Prostate gland (tissue), 2 donors: ENCODE measurements around the gene ZC2HC1C. TPM values are rescaled to one million over a fixed set of nuclear protein-coding genes. Genes with fewer than 3 reads are reported as not detected.

Experiments used
- DNase-seq: peaks from one replicate; pipeline ENCODE4 v3.0.0-alpha.2; 2019; ENCODE audit warnings: low spot score
- H3K27ac ChIP-seq, 2 donors: fragments of 200-600 bp; sonication (generic); 2 replicates each; pipeline ENCODE4 v1.5.1; 2017 to 2019
- H3K27me3 ChIP-seq: fragments of 200-600 bp; sonication (generic); replicated peaks from 2 replicates; pipeline ENCODE4 v1.5.1; 2019; ENCODE audit not compliant: insufficient read depth
- H3K36me3 ChIP-seq, 2 donors: fragments of 200-600 bp; sonication (generic); 1 replicate in 1 of 2; 2 replicates in 1 of 2; pipeline versions ENCODE4 v1.5.1 to v1.8.1; 2017 to 2019
- H3K4me1 ChIP-seq: fragments of 200-600 bp; sonication (generic); replicated peaks from 2 replicates; pipeline ENCODE4 v1.5.1; 2019
- H3K4me3 ChIP-seq, 2 donors: fragments of 200-600 bp; sonication (generic); 2 replicates each; pipeline ENCODE4 v1.5.1; 2017 to 2019
- H3K9me3 ChIP-seq: fragments of 200-600 bp; sonication (generic); 2 replicates; pipeline ENCODE4 v1.5.1; 2017
- CTCF ChIP-seq, 4 experiments: fragments of 200-600 bp in 2 of 4; fragments of 450-650 bp in 2 of 4; sonication (generic) in 2 of 4; IDR thresholded peaks; 1 replicate in 3 of 4; 2 replicates in 1 of 4; pipeline ENCODE4 v1.5.1; 2016 to 2019; ENCODE audit warnings: antibody characterized with exemption in 4 of 4, mild to moderate bottlenecking in 2 of 4, moderate library complexity in 2 of 4
- POLR2A ChIP-seq: fragments of 450-650 bp; IDR thresholded peaks from one replicate; pipeline ENCODE4 v1.6.1; 2016; ENCODE audit warnings: antibody characterized with exemption, mild to moderate bottlenecking
- POLR2AphosphoS5 ChIP-seq: sonication (generic); formaldehyde crosslinking; IDR thresholded peaks from one replicate; pipeline ENCODE4 v1.6.1; 2017; ENCODE audit warnings: antibody characterized with exemption
- WGBS: methylation state at CpG from one replicate; pipeline ENCODE4 v1.1.5; 2018; 5-methylcytosine and 5-hydroxymethylcytosine counted together
- intact Hi-C: fragments of 100-400 bp; cut with DNase I; formaldehyde crosslinking; loops from one replicate; pipeline ENCODE4 v1.14.2; 2022
- total RNA-seq, 2 donors: library from RNA; depleted of rRNA; stranded (reverse); fragments of >200 nt; gene quantifications; one replicate each; pipeline ENCODE4 v1.1.0, GENCODE V29; 2016

ZC2HC1C gene
- total RNA-seq, 2 donors from 2014 or later: 1.8 to 19.4 TPM

- Histone ChIP-seq H3K4me3 (peak within 1 kb of the TSS; percentile 60 to 74), H3K27ac (peak within 1 kb of the TSS; percentile 87 to 93), H3K9me3 (no peaks in the 10 kb centered on the region), H3K27me3 (no peaks in the 10 kb centered on the region), H3K4me1 (peaks cover 3% of the 10 kb centered on the region), H3K36me3 (no peaks in the 10 kb centered on the region)
- peak; percentile 80 for DNase-seq
- intact Hi-C loops: loop anchor here (2.0 kb wide), 1 partner anchor 18 kb away; the partner anchor contains the start of gene ZC2HC1C
- under 1% methylated on average over 57 of the region's 59 CpGs for WGBS
- TF ChIP-seq POLR2AphosphoS5 (peak; percentile 93), POLR2A (peak; percentile 72), CTCF (IDR thresholded peaks at IDR 0.05) (no peak)
These were observed 18.4 kb upstream of the ZC2HC1C start, which contains the start of gene MLH3 for GRCh38 chr14:75050852-75051555. MLH3 (minus strand) TSS chr14:75051467; CDS start chr14:75049655, 1,812 bp downstream.

GRCh38 chr14:75051556-75051899 lies 17.9 kb upstream of the ZC2HC1C start:
- Histone ChIP-seq H3K4me3 (peak overlapping the region; percentile 60 to 74), H3K27me3 (no peaks in the 10 kb centered on the region), H3K36me3 (no peaks in the 10 kb centered on the region), H3K9me3 (no peaks in the 10 kb centered on the region), H3K27ac (peak overlapping the region; percentile 87 to 93), H3K4me1 (peaks cover 3% of the 10 kb centered on the region)
- 19% methylated on average over 5 of the region's 5 CpGs for WGBS
- intact Hi-C loops: loop anchor here (2.0 kb wide), 1 partner anchor 17 kb away; the partner anchor contains the start of gene ZC2HC1C
- DNase-seq: no peak
- TF ChIP-seq POLR2AphosphoS5: no peak
- TF ChIP-seq CTCF (IDR thresholded peaks at IDR 0.05): no peak
- no peak for TF ChIP-seq POLR2A

- H3K4me3 ChIP-seq: no peak overlapping the region
- TF ChIP-seq POLR2AphosphoS5 (no peak), POLR2A (no peak), CTCF (IDR thresholded peaks at IDR 0.05) (no peak)
These were observed 15.8 kb upstream of the ZC2HC1C start for GRCh38 chr14:75053396-75054291.

GRCh38 chr14:75054421-75054820 lies 15.0 kb upstream of the ZC2HC1C start:
- no peaks in the 10 kb centered on the region for H3K9me3 ChIP-seq
- DNase-seq: no peak
- no peak overlapping the region for H3K4me3 ChIP-seq
- TF ChIP-seq POLR2AphosphoS5: no peak
- TF ChIP-seq CTCF (IDR thresholded peaks at IDR 0.05): no peak
- no peak for TF ChIP-seq POLR2A
- H3K27ac ChIP-seq: no peak overlapping the region
- no peaks in the 10 kb centered on the region for H3K4me1 ChIP-seq
- no peaks in the 10 kb centered on the region for H3K27me3 ChIP-seq
- intact Hi-C loops: no loop called here
- WGBS: 42% methylated on average over 1 of the region's 1 CpG
- H3K36me3 ChIP-seq: no peaks in the 10 kb centered on the region

More at GRCh38 chr14:75053396-75054291, 15.8 kb upstream of the ZC2HC1C start:
- H3K27me3 ChIP-seq: no peaks in the 10 kb centered on the region
- intact Hi-C loops: no loop called here
- no peaks in the 10 kb centered on the region for H3K9me3 ChIP-seq
- WGBS: 54% methylated on average over 5 of the region's 5 CpGs
- H3K27ac ChIP-seq: no peak overlapping the region
- no peak for DNase-seq
- peaks cover 3% of the 10 kb centered on the region for H3K4me1 ChIP-seq
- H3K36me3 ChIP-seq: no peaks in the 10 kb centered on the region
